Measurements from ENCODE around the gene SERPINF2. TPM values are rescaled to one million over a fixed set of nuclear protein-coding genes. Genes with fewer than 3 reads are reported as not detected.

The SERPINF2 gene
- not detected for total RNA-seq

DNA sequence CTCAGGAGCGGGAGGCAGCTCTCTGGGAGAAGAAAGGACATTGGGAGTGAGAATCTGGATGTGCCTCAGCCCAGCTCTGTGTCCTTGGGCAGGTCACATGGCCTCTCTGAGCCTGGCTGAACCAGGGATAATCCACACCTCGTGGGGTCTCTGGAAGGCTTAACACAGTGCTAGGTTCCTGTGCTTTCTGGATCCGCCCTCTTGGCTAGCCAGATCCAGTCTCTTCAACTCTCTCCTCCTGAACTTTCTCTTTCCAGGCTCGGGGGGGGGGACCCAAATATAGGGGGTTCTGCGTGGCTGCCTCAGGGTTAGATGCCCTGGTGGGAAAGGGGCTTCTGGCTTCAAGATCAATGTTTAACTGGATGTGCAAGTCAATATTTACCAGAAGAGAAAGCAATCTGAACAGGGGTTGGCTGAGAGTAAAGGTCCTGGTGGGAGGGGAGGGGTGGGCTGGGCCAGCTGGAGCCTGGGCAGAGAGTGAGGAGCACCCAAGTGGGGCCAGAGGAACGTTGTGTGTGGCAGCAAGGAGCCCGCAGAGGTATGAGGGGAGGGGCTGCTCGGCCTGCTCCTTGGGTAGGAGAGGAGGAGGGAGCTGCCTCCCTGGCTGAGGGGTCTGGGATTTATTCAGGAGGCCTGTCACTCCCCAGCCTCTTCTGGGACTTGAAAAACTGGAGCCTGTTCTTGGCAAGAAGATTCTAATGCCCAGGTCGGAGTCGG lies at the start of gene SERPINF2:
Gene SERPINF2, plus strand, starts transcription at position 501 of the 717 bp plus-strand sequence. CDS start 2,125 bp downstream, outside the sequence.

GRCh38 chr17:1709971-1710806 lies 32.5 kb upstream of the SERPINF2 start, which contains the start of gene TLCD2:
Gene TLCD2, minus strand, starts transcription at chr17:1710377. Its CDS starts 135 bp downstream, at chr17:1710242.

GRCh38 chr17:1724351-1724868 lies 18.3 kb upstream of the SERPINF2 start, which contains the start of gene WDR81:
Gene WDR81, plus strand, starts transcription at chr17:1724704. Its CDS starts 256 bp downstream, at chr17:1724960.

Other genes starting within 250 kb of the SERPINF2 start
- gene INPP5K, start 226.3 kb upstream of the SERPINF2 start, total RNA-seq: 37.1 TPM
- gene PITPNA, start 180.1 kb upstream of the SERPINF2 start, total RNA-seq: 47.1 TPM
- gene SLC43A2, start 114.0 kb upstream of the SERPINF2 start, total RNA-seq: 22.6 TPM
- 4.6 TPM for gene SCARF1, start 97.1 kb upstream of the SERPINF2 start, total RNA-seq
- gene RILP, start 93.0 kb upstream of the SERPINF2 start, total RNA-seq: 5.3 TPM
- gene PRPF8, start 58.0 kb upstream of the SERPINF2 start, total RNA-seq: 111 TPM
- gene TLCD2, start 32.5 kb upstream of the SERPINF2 start, total RNA-seq: 0.92 TPM
- gene WDR81, start 18.2 kb upstream of the SERPINF2 start, total RNA-seq: 10.8 TPM
- 38.1 TPM for gene SERPINF1, start 19.2 kb downstream of the SERPINF2 start, total RNA-seq
- gene SMYD4, start 87.0 kb downstream of the SERPINF2 start, total RNA-seq: 13.1 TPM
- gene RPA1, start 87.1 kb downstream of the SERPINF2 start, total RNA-seq: 18.9 TPM

Data from diencephalon (tissue), 1 donor.